Stimulated activated naive CD8-positive, alpha-beta T cell treated with anti-CD3 and anti-CD28 coated beads, Interleukin-15, Interleukin-2, amounts not matched to agents 100 U/mL and 50 U/mL, for 24 hours (primary cell): ENCODE data around the gene AMOTL1.
"Not testable (repeated sequence)": the region's sequence is repeated elsewhere in the genome, so short reads cannot be mapped to it uniquely, and the experiment has no call there.

Experiments
- ATAC-seq: fragments of 150-1000 bp; cut with Tn5 transposase; one replicate; pipeline ENCODE4 v1.10.0; 2021
- DNase-seq: peaks from one replicate; pipeline ENCODE4 v3.0.0; 2021

Gene AMOTL1

GRCh38 chr11:94769880-94770279, 1.7 kb downstream of the AMOTL1 start:
- no peak for DNase-seq
- ATAC-seq, result no peak

- DNase-seq (no peak), ATAC-seq (no peak)
Measured at GRCh38 chr11:94770563-94771120, 2.5 kb downstream of the AMOTL1 start.

GRCh38 chr11:94771390-94771789, 3.2 kb downstream of the AMOTL1 start:
- DNase-seq, result no peak
- ATAC-seq, result no peak

- ATAC-seq (no peak), DNase-seq (no peak)
Measured at GRCh38 chr11:94771951-94772350, 3.8 kb downstream of the AMOTL1 start.

- ATAC-seq (no peak), DNase-seq (no peak)
Measured at GRCh38 chr11:94773842-94774241, 5.7 kb downstream of the AMOTL1 start.

- DNase-seq (no peak), ATAC-seq (no peak)
Measured at GRCh38 chr11:94774345-94774744, 6.2 kb downstream of the AMOTL1 start.

GRCh38 chr11:94775567-94776327, 7.6 kb downstream of the AMOTL1 start:
- ATAC-seq, result no peak
- no peak for DNase-seq

- no peak for DNase-seq
Measured at GRCh38 chr11:94776351-94777321, 8.5 kb downstream of the AMOTL1 start.

GRCh38 chr11:94780432-94780831, 12.3 kb downstream of the AMOTL1 start:
- no peak for DNase-seq
- no peak for ATAC-seq

More at GRCh38 chr11:94776351-94777321, 8.5 kb downstream of the AMOTL1 start:
- ATAC-seq, result no peak

- ATAC-seq, result no peak
- DNase-seq, result no peak
Measured at GRCh38 chr11:94781837-94782236, 13.7 kb downstream of the AMOTL1 start.

GRCh38 chr11:94782446-94782845, 14.3 kb downstream of the AMOTL1 start:
- DNase-seq (no peak), ATAC-seq (no peak)

- DNase-seq (no peak), ATAC-seq (no peak)
Measured at GRCh38 chr11:94784884-94785283, 16.7 kb downstream of the AMOTL1 start.

GRCh38 chr11:94785509-94785908, 17.4 kb downstream of the AMOTL1 start:
- ATAC-seq, result no peak
- DNase-seq, result no peak

- no peak for ATAC-seq
- no peak for DNase-seq
Measured at GRCh38 chr11:94786264-94787126, 18.3 kb downstream of the AMOTL1 start.

- no peak for ATAC-seq
Measured at GRCh38 chr11:94787801-94788200, 19.6 kb downstream of the AMOTL1 start.

GRCh38 chr11:94788396-94788795, 20.2 kb downstream of the AMOTL1 start:
- no peak for ATAC-seq
- DNase-seq, result no peak

More at GRCh38 chr11:94787801-94788200, 19.6 kb downstream of the AMOTL1 start:
- no peak for DNase-seq

GRCh38 chr11:94790197-94790596, 22.0 kb downstream of the AMOTL1 start:
- ATAC-seq (no peak), DNase-seq (no peak)

GRCh38 chr11:94790661-94791180, 22.6 kb downstream of the AMOTL1 start:
- no peak for DNase-seq
- no peak for ATAC-seq

- no peak for DNase-seq
- ATAC-seq, result no peak
Measured at GRCh38 chr11:94791216-94791889, 23.2 kb downstream of the AMOTL1 start.

- not testable (repeated sequence) for DNase-seq, ATAC-seq
Measured at GRCh38 chr11:94791942-94792341, 23.8 kb downstream of the AMOTL1 start.

- ATAC-seq (no peak), DNase-seq (no peak)
Measured at GRCh38 chr11:94792451-94792850, 24.3 kb downstream of the AMOTL1 start.
